Mesendoderm (in vitro differentiated cells): Measurements from ENCODE around the gene ZC2HC1C.

Experiments used
- DNase-seq: peaks from one replicate; pipeline ENCODE4 v3.0.0; 2013
- H2AK5ac ChIP-seq: 2 replicates; pipeline ENCODE4 v1.6.1; 2013; ENCODE audit warnings: low read length, inconsistent platforms
- H2BK120ac ChIP-seq: 2 replicates; pipeline ENCODE4 v1.6.1; 2013; ENCODE audit warnings: low read depth, mild to moderate bottlenecking, low read length, moderate library complexity, mixed read lengths
- H2BK15ac ChIP-seq: replicated peaks from 2 replicates; pipeline ENCODE4 v1.6.1; 2013; ENCODE audit warnings: low read depth, mild to moderate bottlenecking, moderate library complexity
- H2BK5ac ChIP-seq: 2 replicates; pipeline ENCODE4 v1.6.1; 2013; ENCODE audit warnings: low read length, inconsistent platforms
- H3K18ac ChIP-seq: 2 replicates; pipeline ENCODE4 v1.6.1; 2013; ENCODE audit warnings: mild to moderate bottlenecking, low read length, mixed read lengths
- H3K23ac ChIP-seq: one replicate; pipeline ENCODE4 v1.6.1; 2013; ENCODE audit warnings: low read length
- H3K27ac ChIP-seq: 2 replicates; pipeline ENCODE4 v1.5.1; 2013; ENCODE audit warnings: low read depth, mild to moderate bottlenecking, inconsistent platforms, low read length, moderate library complexity
- H3K27me3 ChIP-seq: 2 replicates; pipeline ENCODE4 v1.6.1; 2013; ENCODE audit warnings: low read length, control low read depth, mild to moderate bottlenecking, inconsistent platforms; ENCODE audit not compliant: insufficient read depth, poor library complexity
- H3K36me3 ChIP-seq: 2 replicates; pipeline ENCODE4 v1.6.1; 2013; ENCODE audit warnings: low read length, inconsistent platforms; ENCODE audit not compliant: control insufficient read depth, insufficient read depth
- H3K4ac ChIP-seq: one replicate; pipeline ENCODE4 v1.6.1; 2013; ENCODE audit warnings: low read depth, mild to moderate bottlenecking, low read length, moderate library complexity
- H3K4me1 ChIP-seq: 2 replicates; pipeline ENCODE4 v1.6.1; 2013; ENCODE audit warnings: low read depth, low read length, inconsistent platforms; ENCODE audit not compliant: control insufficient read depth
- H3K4me2 ChIP-seq: 2 replicates; pipeline ENCODE4 v1.6.1; 2013; ENCODE audit warnings: low read length
- H3K4me3 ChIP-seq: 2 replicates; pipeline ENCODE4 v1.5.1; 2013; ENCODE audit warnings: mild to moderate bottlenecking, low read length
- H3K56ac ChIP-seq: one replicate; pipeline ENCODE4 v1.6.1; 2013; ENCODE audit warnings: low read length
- H3K79me1 ChIP-seq: 2 replicates; pipeline ENCODE4 v1.6.1; 2013; ENCODE audit warnings: low read length, inconsistent platforms
- H3K79me2 ChIP-seq: 2 replicates; pipeline ENCODE4 v1.6.1; 2013; ENCODE audit warnings: mild to moderate bottlenecking, low read length; ENCODE audit not compliant: control insufficient read depth, insufficient read depth
- H3K9ac ChIP-seq: 2 replicates; pipeline ENCODE4 v1.6.1; 2013; ENCODE audit warnings: low read length, inconsistent platforms
- H4K5ac ChIP-seq: one replicate; pipeline ENCODE4 v1.6.1; 2013; ENCODE audit warnings: low read length
- H4K8ac ChIP-seq: one replicate; pipeline ENCODE4 v1.6.1; 2013; ENCODE audit warnings: low read depth, mild to moderate bottlenecking, control low read depth, low read length, moderate library complexity
- WGBS: extraction: QIAGEN DNeasy Blood & Tissue Kit; methylation state at CpG from one replicate; pipeline ENCODE4 v1.1.7; 2013; ENCODE audit warnings: low lambda C conversion rate, missing lambda C conversion rate; ENCODE audit not compliant: insufficient coverage; ENCODE audit errors: extremely low coverage; 5-methylcytosine and 5-hydroxymethylcytosine counted together

Gene ZC2HC1C

GRCh38 chr14:75059642-75060041 lies 9.8 kb upstream of the ZC2HC1C start:
- no peak for DNase-seq
- WGBS = no CpG with 5 or more reads among the region's 2 CpGs
- Histone ChIP-seq H3K4me3 (no peak overlapping the region), H3K4me2 (no peak overlapping the region), H3K23ac (no peak overlapping the region), H3K27ac (no peak overlapping the region), H3K9ac (no peak overlapping the region), H3K36me3 (no peaks in the 10 kb centered on the region), H3K79me2 (no peaks in the 10 kb centered on the region), H2BK5ac (no peak overlapping the region), H4K5ac (no peak overlapping the region), H3K4ac (no peak overlapping the region), H2AK5ac (no peak overlapping the region), H2BK120ac (no peak overlapping the region), H3K56ac (no peak overlapping the region), H3K79me1 (peaks cover 3% of the 10 kb centered on the region), H3K18ac (no peak overlapping the region), H4K8ac (no peak overlapping the region), H3K4me1 (peaks cover 2% of the 10 kb centered on the region), H2BK15ac (no peak overlapping the region), H3K27me3 (no peaks in the 10 kb centered on the region)

- Histone ChIP-seq H3K18ac (no peak overlapping the region), H2BK120ac (no peak overlapping the region), H3K4ac (no peak overlapping the region), H3K79me1 (peaks cover 3% of the 10 kb centered on the region), H3K4me3 (no peak overlapping the region), H3K27ac (no peak overlapping the region), H3K9ac (no peak overlapping the region), H4K5ac (no peak overlapping the region), H3K4me1 (peaks cover 2% of the 10 kb centered on the region), H2AK5ac (no peak overlapping the region), H3K36me3 (no peaks in the 10 kb centered on the region), H3K27me3 (no peaks in the 10 kb centered on the region), H3K79me2 (no peaks in the 10 kb centered on the region), H4K8ac (no peak overlapping the region), H2BK15ac (no peak overlapping the region), H3K23ac (no peak overlapping the region), H3K4me2 (no peak overlapping the region), H3K56ac (no peak overlapping the region), H2BK5ac (no peak overlapping the region)
- DNase-seq = no peak
- no CpG with 5 or more reads among the region's 2 CpGs for WGBS
Measured at GRCh38 chr14:75060420-75060819, 9.0 kb upstream of the ZC2HC1C start.

- Histone ChIP-seq H4K5ac (no peak overlapping the region), H3K36me3 (no peaks in the 10 kb centered on the region), H3K27ac (no peak overlapping the region), H3K23ac (no peak overlapping the region), H3K56ac (peak overlapping the region; percentile 94), H3K27me3 (no peaks in the 10 kb centered on the region), H2BK15ac (no peak overlapping the region), H3K9ac (peak overlapping the region; percentile 74), H3K4me2 (peak overlapping the region; percentile 95), H3K79me1 (peaks cover 3% of the 10 kb centered on the region), H3K18ac (no peak overlapping the region), H2AK5ac (no peak overlapping the region), H3K79me2 (no peaks in the 10 kb centered on the region), H2BK5ac (no peak overlapping the region), H3K4me3 (peak overlapping the region; percentile 90), H3K4me1 (peaks cover 2% of the 10 kb centered on the region), H3K4ac (no peak overlapping the region), H2BK120ac (no peak overlapping the region), H4K8ac (no peak overlapping the region)
- no peak for DNase-seq
- WGBS = no CpG with 5 or more reads among the region's 5 CpGs
Measured at GRCh38 chr14:75063013-75063412, 6.4 kb upstream of the ZC2HC1C start.

GRCh38 chr14:75063491-75064204 lies 5.8 kb upstream of the ZC2HC1C start, which contains the start of gene ACYP1:
TSS of gene ACYP1 (minus strand) at chr14:75064024. CDS start at chr14:75063553, 471 bp downstream.
- Histone ChIP-seq H4K8ac (no peak within 1 kb of the TSS), H3K18ac (no peak within 1 kb of the TSS), H3K56ac (peak within 1 kb of the TSS; percentile 94), H2BK5ac (no peak within 1 kb of the TSS), H3K79me1 (peaks cover 5% of the 10 kb centered on the region), H3K27ac (no peak within 1 kb of the TSS), H3K9ac (peak within 1 kb of the TSS; percentile 74), H3K4me3 (peak within 1 kb of the TSS; percentile 90), H3K4ac (no peak within 1 kb of the TSS), H2BK120ac (no peak within 1 kb of the TSS), H2AK5ac (peak within 1 kb of the TSS; percentile 41), H3K79me2 (no peaks in the 10 kb centered on the region), H3K4me1 (peaks cover 2% of the 10 kb centered on the region), H3K36me3 (no peaks in the 10 kb centered on the region), H3K23ac (peak within 1 kb of the TSS; percentile 17), H2BK15ac (no peak within 1 kb of the TSS), H3K4me2 (peak within 1 kb of the TSS; percentile 95), H4K5ac (no peak within 1 kb of the TSS), H3K27me3 (no peaks in the 10 kb centered on the region)
- DNase-seq = peak; percentile 93
- WGBS = no CpG with 5 or more reads among the region's 34 CpGs

GRCh38 chr14:75064205-75064567 lies 5.3 kb upstream of the ZC2HC1C start:
- Histone ChIP-seq H2BK5ac (no peak overlapping the region), H3K27me3 (no peaks in the 10 kb centered on the region), H4K8ac (no peak overlapping the region), H3K27ac (no peak overlapping the region), H3K9ac (peak overlapping the region; percentile 48), H3K56ac (peak overlapping the region; percentile 73), H3K4ac (no peak overlapping the region), H2BK120ac (no peak overlapping the region), H3K4me2 (peak overlapping the region; percentile 75), H3K4me3 (no peak overlapping the region), H3K23ac (no peak overlapping the region), H3K18ac (no peak overlapping the region), H3K4me1 (peaks cover 2% of the 10 kb centered on the region), H3K79me2 (no peaks in the 10 kb centered on the region), H2BK15ac (no peak overlapping the region), H3K79me1 (peaks cover 5% of the 10 kb centered on the region), H2AK5ac (no peak overlapping the region), H4K5ac (no peak overlapping the region), H3K36me3 (no peaks in the 10 kb centered on the region)
- WGBS = no CpG with 5 or more reads among the region's 8 CpGs
- DNase-seq = no peak

- peaks cover 5% of the 10 kb centered on the region for H3K79me1 ChIP-seq
- no peak overlapping the region for H3K23ac ChIP-seq
- no peak overlapping the region for H2AK5ac ChIP-seq
- no peak overlapping the region for H2BK5ac ChIP-seq
- peaks cover 2% of the 10 kb centered on the region for H3K4me1 ChIP-seq
- no peak overlapping the region for H2BK15ac ChIP-seq
- no peak overlapping the region for H3K4me3 ChIP-seq
- H3K36me3 ChIP-seq = no peaks in the 10 kb centered on the region
- H3K27me3 ChIP-seq = no peaks in the 10 kb centered on the region
- H3K4ac ChIP-seq = no peak overlapping the region
- no peaks in the 10 kb centered on the region for H3K79me2 ChIP-seq
- H3K4me2 ChIP-seq = no peak overlapping the region
- H4K5ac ChIP-seq = no peak overlapping the region
- no CpG with 5 or more reads among the region's 3 CpGs for WGBS
- H2BK120ac ChIP-seq = no peak overlapping the region
- H3K9ac ChIP-seq = no peak overlapping the region
- no peak overlapping the region for H3K27ac ChIP-seq
- no peak for DNase-seq
- H3K56ac ChIP-seq = no peak overlapping the region
- H4K8ac ChIP-seq = no peak overlapping the region
- H3K18ac ChIP-seq = no peak overlapping the region
Measured at GRCh38 chr14:75066691-75067090, 2.8 kb upstream of the ZC2HC1C start.
